Spleen (tissue), 7 donors: ENCODE data around the gene TBXAS1.
A peak's percentile ranks its signal among the peaks of the same experiment; 100 is the strongest.

Experiments used
- CTCF ChIP-seq, 11 experiments: fragments of 200-600 bp in 7 of 11; fragments of 450-650 bp in 4 of 11; sonication (generic) in 4 of 11; IDR thresholded peaks in 8 of 11; conservative IDR thresholded peaks in 3 of 11; 1 replicate in 7 of 11; 2 replicates in 4 of 11; pipeline versions ENCODE4 v1.4.0 to v1.8.0; 2016 to 2021; ENCODE audit warnings: antibody characterized with exemption in 11 of 11, inconsistent platforms in 4 of 11, mild to moderate bottlenecking in 1 of 11
- POLR2AphosphoS5 ChIP-seq, 3 donors: sonication (generic); formaldehyde crosslinking; IDR thresholded peaks; one replicate each; pipeline ENCODE4 v1.5.1; 2017; ENCODE audit warnings: antibody characterized with exemption in 3 of 3
- donor health status: DM: no; HTN: no; CAD: no; lungs with moderate emphysema.
- donor health status: DM: no; HTN: no; CAD: no.
- donor health status: DM: no; HTN: no; CAD: no.

GRCh38 chr7:139887992-139888481 lies 59.0 kb downstream of the TBXAS1 start:
- TF ChIP-seq CTCF (IDR thresholded peaks at IDR 0.05 in 8 of 11, conservative IDR thresholded peaks at IDR 0.05 in 3 of 11) (no peak), POLR2AphosphoS5 (IDR thresholded peaks at IDR 0.05) (peak in 1 of 3 donors; percentile 56)
